Measurements from ENCODE around the gene HRH2. TPM values are rescaled to one million over a fixed set of nuclear protein-coding genes. Genes with fewer than 3 reads are reported as not detected.
"Not testable (repeated sequence)": the region's sequence is repeated elsewhere in the genome, so short reads cannot be mapped to it uniquely, and the experiment has no call there.

The HRH2 gene
- total RNA-seq, 1 donor, result 10.6 TPM

GRCh38 chr5:175738602-175739133 is 80.8 kb downstream of the HRH2 start:
- Histone ChIP-seq H3K9me3 (ENCODE audit: low read depth, low read length) (no peaks in the 10 kb centered on the region), H3K4me3 (ENCODE audit: low read length) (no peak overlapping the region), H3K4me1 (ENCODE audit: insufficient read depth, low read length) (no peaks in the 10 kb centered on the region), H3K27me3 (ENCODE audit: insufficient read depth, low read length) (no peaks in the 10 kb centered on the region)

GRCh38 chr5:175740014-175740413 is 82.1 kb downstream of the HRH2 start:
- Histone ChIP-seq H3K9me3 (ENCODE audit: low read depth, low read length) (no peaks in the 10 kb centered on the region), H3K4me1 (ENCODE audit: insufficient read depth, low read length) (no peaks in the 10 kb centered on the region), H3K4me3 (ENCODE audit: low read length) (no peak overlapping the region), H3K27me3 (ENCODE audit: insufficient read depth, low read length) (no peaks in the 10 kb centered on the region)

GRCh38 chr5:175741556-175741955 is 83.7 kb downstream of the HRH2 start:
- Histone ChIP-seq H3K27me3 (ENCODE audit: insufficient read depth, low read length) (no peaks in the 10 kb centered on the region), H3K4me1 (ENCODE audit: insufficient read depth, low read length) (no peaks in the 10 kb centered on the region), H3K4me3 (ENCODE audit: low read length) (no peak overlapping the region), H3K9me3 (ENCODE audit: low read depth, low read length) (no peaks in the 10 kb centered on the region)

GRCh38 chr5:175742290-175742994 is 84.6 kb downstream of the HRH2 start:
- Histone ChIP-seq H3K9me3 (ENCODE audit: low read depth, low read length) (no peaks in the 10 kb centered on the region), H3K4me3 (ENCODE audit: low read length) (no peak overlapping the region), H3K27me3 (ENCODE audit: insufficient read depth, low read length) (no peaks in the 10 kb centered on the region), H3K4me1 (ENCODE audit: insufficient read depth, low read length) (no peaks in the 10 kb centered on the region)

- H3K4me3 ChIP-seq (ENCODE audit: low read length), result no peak overlapping the region
- no peaks in the 10 kb centered on the region for H3K4me1 ChIP-seq (ENCODE audit: insufficient read depth, low read length)
- no peaks in the 10 kb centered on the region for H3K9me3 ChIP-seq (ENCODE audit: low read depth, low read length)
- no peaks in the 10 kb centered on the region for H3K27me3 ChIP-seq (ENCODE audit: insufficient read depth, low read length)
These were observed 85.9 kb downstream of the HRH2 start for GRCh38 chr5:175743676-175744210.

DNA sequence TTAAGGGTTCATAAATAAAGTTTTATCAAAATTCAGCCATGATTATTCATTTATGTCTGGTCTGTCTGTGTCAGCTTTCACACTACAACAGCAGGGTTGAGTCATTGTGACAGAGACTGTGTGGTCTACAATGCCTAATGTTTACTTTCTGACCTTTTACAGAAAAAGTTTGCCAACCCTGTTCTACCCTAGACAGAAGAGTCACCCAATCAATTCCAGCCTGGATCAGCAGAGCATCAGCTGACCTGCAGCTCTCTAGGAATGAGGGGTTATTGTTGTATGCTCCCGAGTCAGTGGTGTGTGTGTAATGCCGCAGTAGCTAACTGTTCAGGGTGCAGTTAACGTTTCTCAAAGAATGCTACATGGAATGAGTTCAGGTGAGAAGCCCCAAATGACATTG is 87.3 kb downstream of the HRH2 start:
- H3K9me3 ChIP-seq (ENCODE audit: low read depth, low read length), result no peaks in the 10 kb centered on the region
- H3K27me3 ChIP-seq (ENCODE audit: insufficient read depth, low read length), result no peaks in the 10 kb centered on the region
- no peak overlapping the region for H3K4me3 ChIP-seq (ENCODE audit: low read length)
- no peaks in the 10 kb centered on the region for H3K4me1 ChIP-seq (ENCODE audit: insufficient read depth, low read length)

GRCh38 chr5:175746851-175747250 is 89.0 kb downstream of the HRH2 start:
- Histone ChIP-seq H3K27me3 (ENCODE audit: insufficient read depth, low read length) (no peaks in the 10 kb centered on the region), H3K4me1 (ENCODE audit: insufficient read depth, low read length) (no peaks in the 10 kb centered on the region), H3K9me3 (ENCODE audit: low read depth, low read length) (no peaks in the 10 kb centered on the region), H3K4me3 (ENCODE audit: low read length) (no peak overlapping the region)

DNA sequence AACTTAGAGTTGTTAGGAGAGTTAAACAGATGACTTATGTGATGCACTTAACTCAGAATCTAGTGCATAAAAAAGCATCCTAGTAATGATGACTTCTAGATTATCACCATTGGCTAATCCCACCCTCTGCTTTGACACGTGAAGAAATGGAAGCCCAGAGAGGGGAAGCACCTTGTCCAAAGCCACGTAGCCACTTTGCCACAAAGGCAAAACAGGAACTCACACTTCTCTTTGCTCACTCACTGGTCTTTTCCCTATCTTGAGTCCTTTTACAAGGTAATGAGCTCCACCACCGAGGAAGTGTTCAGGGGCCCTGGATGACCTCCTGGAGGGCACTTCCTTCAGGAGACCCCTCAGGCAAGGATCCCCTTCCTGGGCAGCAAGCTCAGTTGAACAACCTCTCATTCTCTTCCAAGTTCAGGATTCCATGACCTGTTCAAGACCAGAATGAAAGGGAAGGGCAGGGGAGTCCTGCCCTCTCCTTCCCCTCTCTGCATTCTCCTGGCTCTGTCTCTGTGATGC is 89.7 kb downstream of the HRH2 start:
- no peaks in the 10 kb centered on the region for H3K9me3 ChIP-seq (ENCODE audit: low read depth, low read length)
- H3K4me1 ChIP-seq (ENCODE audit: insufficient read depth, low read length), result no peaks in the 10 kb centered on the region
- no peaks in the 10 kb centered on the region for H3K27me3 ChIP-seq (ENCODE audit: insufficient read depth, low read length)
- no peak overlapping the region for H3K4me3 ChIP-seq (ENCODE audit: low read length)

DNA sequence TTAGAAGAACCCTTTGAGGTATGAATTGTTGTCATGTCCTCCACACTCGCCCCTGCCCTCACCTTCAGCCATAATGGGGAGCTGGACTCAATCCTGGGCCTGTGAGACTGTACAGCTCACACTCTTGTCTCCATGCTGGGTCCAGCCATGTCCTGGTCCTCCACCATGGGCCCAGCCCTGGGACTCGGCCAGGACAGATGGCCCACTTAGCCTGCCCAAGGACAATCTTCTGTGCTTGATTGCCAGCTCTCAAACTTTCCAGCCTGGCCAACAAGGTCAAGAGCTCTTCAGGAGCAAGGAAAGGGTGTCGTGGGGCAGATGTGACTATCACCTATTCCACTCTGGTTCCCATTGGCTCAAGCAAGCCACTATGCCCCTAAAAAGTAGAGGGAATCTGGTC is 90.8 kb downstream of the HRH2 start:
- no peaks in the 10 kb centered on the region for H3K4me1 ChIP-seq (ENCODE audit: insufficient read depth, low read length)
- no peaks in the 10 kb centered on the region for H3K27me3 ChIP-seq (ENCODE audit: insufficient read depth, low read length)
- H3K4me3 ChIP-seq (ENCODE audit: low read length), result no peak overlapping the region
- no peaks in the 10 kb centered on the region for H3K9me3 ChIP-seq (ENCODE audit: low read depth, low read length)

DNA sequence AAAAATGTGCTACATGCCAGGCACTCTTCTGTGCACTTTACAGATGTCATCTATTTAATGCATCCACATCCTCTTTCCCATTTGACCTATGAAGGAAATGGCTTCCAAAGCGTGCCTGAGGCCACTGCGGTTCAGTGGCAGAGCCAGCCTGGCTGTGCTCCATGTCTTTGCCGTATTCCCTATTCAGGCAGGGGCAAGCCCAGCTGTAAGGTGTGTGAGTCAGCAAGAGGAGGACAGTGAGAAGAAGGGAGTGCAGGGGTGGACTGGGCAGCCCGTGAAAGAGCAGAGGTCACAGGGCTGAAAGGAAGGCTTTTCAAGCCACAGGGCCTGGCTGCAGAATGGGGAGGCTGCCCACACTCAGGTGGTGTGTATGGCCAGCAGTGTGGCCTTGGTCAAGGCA is 91.7 kb downstream of the HRH2 start:
- Histone ChIP-seq H3K4me3 (ENCODE audit: low read length) (no peak overlapping the region), H3K27me3 (ENCODE audit: insufficient read depth, low read length) (peaks cover 1% of the 10 kb centered on the region), H3K9me3 (ENCODE audit: low read depth, low read length) (no peaks in the 10 kb centered on the region), H3K4me1 (ENCODE audit: insufficient read depth, low read length) (no peaks in the 10 kb centered on the region)

DNA sequence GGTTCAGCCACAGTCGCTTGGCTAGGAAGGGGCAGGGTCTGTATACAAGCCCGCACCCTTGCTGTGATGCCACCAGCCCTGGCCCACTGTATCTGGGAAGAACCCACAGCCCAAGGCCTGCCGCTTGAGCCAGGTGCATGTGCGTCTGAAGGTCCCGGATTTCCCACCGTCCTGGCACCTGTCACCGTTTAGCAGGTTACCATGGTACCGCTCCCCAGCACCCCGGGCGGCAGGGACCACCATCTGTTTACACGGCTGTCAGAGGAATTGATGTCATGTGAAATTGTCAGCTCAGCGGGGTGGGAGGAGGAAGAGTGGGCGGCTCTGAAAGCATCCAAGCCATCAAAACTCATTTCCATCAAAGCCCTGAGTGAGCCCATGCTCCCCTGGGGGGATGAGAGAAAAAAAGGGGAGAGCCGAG is 92.7 kb downstream of the HRH2 start:
- Histone ChIP-seq H3K27me3 (ENCODE audit: insufficient read depth, low read length) (peaks cover 3% of the 10 kb centered on the region), H3K9me3 (ENCODE audit: low read depth, low read length) (no peaks in the 10 kb centered on the region), H3K4me1 (ENCODE audit: insufficient read depth, low read length) (no peaks in the 10 kb centered on the region), H3K4me3 (ENCODE audit: low read length) (no peak overlapping the region)

DNA sequence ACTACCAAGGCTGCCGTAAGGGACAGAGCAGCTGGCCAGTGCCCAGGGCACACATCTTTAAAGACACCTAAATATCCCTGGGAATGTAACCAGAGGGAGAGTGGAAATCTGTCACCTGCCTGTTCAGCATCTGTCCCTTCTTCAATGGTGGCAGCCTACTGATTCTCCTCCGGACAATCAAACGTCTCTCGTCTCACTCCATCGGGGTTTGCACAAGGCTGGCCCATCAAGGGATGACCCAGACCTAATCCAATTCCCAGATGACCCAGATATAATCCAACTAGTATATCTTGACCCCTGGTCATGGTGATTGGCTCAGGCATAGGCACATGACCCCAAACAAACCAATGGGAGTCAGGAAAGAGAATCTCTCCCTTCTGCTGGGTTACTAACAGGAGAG is 93.5 kb downstream of the HRH2 start:
- Histone ChIP-seq H3K4me3 (ENCODE audit: low read length) (no peak overlapping the region), H3K4me1 (ENCODE audit: insufficient read depth, low read length) (no peaks in the 10 kb centered on the region), H3K9me3 (ENCODE audit: low read depth, low read length) (no peaks in the 10 kb centered on the region), H3K27me3 (ENCODE audit: insufficient read depth, low read length) (peaks cover 3% of the 10 kb centered on the region)

DNA sequence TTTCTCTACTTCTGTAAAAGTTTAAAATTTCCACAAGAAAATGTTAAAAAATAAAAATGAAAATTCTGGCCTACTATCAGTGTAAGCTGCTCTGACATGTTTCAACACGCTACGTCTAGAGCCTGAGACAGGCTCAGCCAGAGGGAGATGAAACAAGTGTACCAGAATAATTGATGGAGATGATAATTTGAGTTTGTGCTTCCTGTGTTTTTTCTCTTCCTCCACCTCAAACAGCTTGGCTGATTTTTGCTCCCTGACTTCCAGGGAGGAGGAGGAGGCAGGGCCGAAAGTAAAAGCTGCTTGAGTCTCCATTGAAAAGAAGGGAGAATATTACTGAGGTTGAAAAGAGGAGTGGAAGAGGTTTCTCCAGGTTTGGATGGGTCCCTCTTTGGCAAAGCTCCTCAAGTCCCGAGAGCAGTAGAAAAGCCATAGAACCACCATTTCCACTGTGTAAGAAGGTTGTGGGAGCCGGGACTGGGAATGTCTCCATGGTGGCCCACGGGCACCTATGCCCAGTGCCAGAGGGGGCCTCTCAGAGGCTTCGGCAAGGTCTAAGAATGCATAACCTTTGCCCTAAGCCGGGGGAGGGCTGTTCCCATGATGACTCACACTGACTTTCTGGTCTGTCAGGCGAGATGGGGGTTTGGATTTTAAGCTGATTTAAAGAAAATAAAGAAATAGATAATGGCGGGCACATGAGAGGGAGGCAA is 95.1 kb downstream of the HRH2 start:
- H3K4me3 ChIP-seq (ENCODE audit: low read length), result no peak overlapping the region
- H3K9me3 ChIP-seq (ENCODE audit: low read depth, low read length), result no peaks in the 10 kb centered on the region
- peaks cover 5% of the 10 kb centered on the region for H3K27me3 ChIP-seq (ENCODE audit: insufficient read depth, low read length)
- no peaks in the 10 kb centered on the region for H3K4me1 ChIP-seq (ENCODE audit: insufficient read depth, low read length)

GRCh38 chr5:175753536-175754402 is 95.9 kb downstream of the HRH2 start:
- Histone ChIP-seq H3K4me3 (ENCODE audit: low read length) (no peak overlapping the region), H3K4me1 (ENCODE audit: insufficient read depth, low read length) (no peaks in the 10 kb centered on the region), H3K9me3 (ENCODE audit: low read depth, low read length) (no peaks in the 10 kb centered on the region), H3K27me3 (ENCODE audit: insufficient read depth, low read length) (peaks cover 6% of the 10 kb centered on the region)

DNA sequence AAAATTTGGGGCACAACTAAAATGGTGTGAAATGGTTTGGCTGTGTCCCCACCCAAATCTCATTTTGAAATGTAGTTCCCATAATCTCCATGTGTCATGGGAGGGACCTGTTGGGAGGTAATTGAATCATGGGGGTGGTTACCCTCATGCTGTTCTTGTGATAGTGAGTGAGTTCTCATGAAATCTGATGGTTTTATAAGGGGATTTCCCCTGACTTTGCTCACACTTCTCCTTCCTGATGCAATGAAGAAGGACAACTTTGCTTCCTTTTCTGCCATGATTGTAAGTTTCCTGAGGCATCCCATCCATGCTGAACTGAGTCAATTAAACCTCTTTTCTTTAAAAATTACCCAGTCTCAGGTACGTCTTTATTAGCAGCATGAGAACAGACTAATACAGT is 102.1 kb downstream of the HRH2 start:
- H3K4me3 ChIP-seq (ENCODE audit: low read length); H3K27me3 ChIP-seq (ENCODE audit: insufficient read depth, low read length); H3K4me1 ChIP-seq (ENCODE audit: insufficient read depth, low read length); H3K9me3 ChIP-seq (ENCODE audit: low read depth, low read length): not testable (repeated sequence)
